ENCODE results near the gene NR6A1.
"Not testable (repeated sequence)": the region's sequence is repeated elsewhere in the genome, so short reads cannot be mapped to it uniquely, and the experiment has no call there.

NR6A1 gene

GRCh38 chr9:124741149-124741548 lies 30.0 kb downstream of the NR6A1 start:
- no peak overlapping the region for H2BK15ac ChIP-seq (ENCODE audit: low read length)
- H3K4me3 ChIP-seq (ENCODE audit: low read length in 2 of 2) = no peak overlapping the region
- no CpG with 5 or more reads among the region's 4 CpGs for WGBS, 2 donors (ENCODE audit: extremely low coverage in 2 of 2, insufficient read length in 2 of 2, insufficient replicate concordance in 1 of 2)
- H3K79me1 ChIP-seq (ENCODE audit: low read depth, low read length) = peaks cover 2% of the 10 kb centered on the region
- no peak overlapping the region for H3K9ac ChIP-seq (ENCODE audit: low read depth, low read length, poor library complexity)
- no peak overlapping the region for H3K27ac ChIP-seq (replicated peaks; ENCODE audit: low read length)
- DNase-seq (ENCODE audit: low spot score) = no peak
- no peak overlapping the region for H2BK5ac ChIP-seq (ENCODE audit: low read length)
- no peak overlapping the region for H3K23ac ChIP-seq (ENCODE audit: low read depth, low read length, poor library complexity)
- H3K4me1 ChIP-seq (ENCODE audit: control insufficient read depth in 2 of 2, insufficient read depth in 1 of 2, low read depth in 1 of 2, low read length in 2 of 2) = peaks cover 5 to 7% of the 10 kb centered on the region in 2 donors
- H3K14ac ChIP-seq (ENCODE audit: low read length) = no peak overlapping the region
- no peak overlapping the region for H2BK120ac ChIP-seq (ENCODE audit: low read depth, low read length)
- H3K27me3 ChIP-seq (ENCODE audit: control insufficient read depth in 3 of 3, insufficient read depth in 3 of 3, low read depth in 1 of 3, low read length in 3 of 3) = no peaks in the 10 kb centered on the region
- no peak overlapping the region for H2AK5ac ChIP-seq (ENCODE audit: low read depth, low read length)
- H3K18ac ChIP-seq (ENCODE audit: low read length) = no peak overlapping the region
- H4K8ac ChIP-seq (ENCODE audit: low read depth, low read length) = no peak overlapping the region
- H3K9me3 ChIP-seq (replicated peaks in 1 of 2; ENCODE audit: control insufficient read depth in 2 of 2, insufficient read depth in 1 of 2, low read depth in 1 of 2, low read length in 2 of 2) = no peaks in the 10 kb centered on the region
- peaks cover 0 to 2% of the 10 kb centered on the region in 2 donors for H3K36me3 ChIP-seq (replicated peaks in 1 of 2; ENCODE audit: control insufficient read depth in 2 of 2, insufficient read depth in 2 of 2, low read length in 2 of 2)
- no peak overlapping the region for H2AFZ ChIP-seq (ENCODE audit: low read length)
- no peak overlapping the region for H2BK12ac ChIP-seq (ENCODE audit: low read length)
- no peak overlapping the region for H3K4me2 ChIP-seq (ENCODE audit: insufficient read depth, low read length, poor library complexity, severe bottlenecking)
- H3K4ac ChIP-seq (ENCODE audit: low read length) = no peak overlapping the region
- H4K91ac ChIP-seq (ENCODE audit: low read depth, low read length, poor library complexity) = no peak overlapping the region

GRCh38 chr9:124739360-124739759 lies 31.8 kb downstream of the NR6A1 start:
- Histone ChIP-seq H3K4me2 (ENCODE audit: insufficient read depth, low read length, poor library complexity, severe bottlenecking) (no peak overlapping the region), H3K79me1 (ENCODE audit: low read depth, low read length) (peaks cover 2% of the 10 kb centered on the region), H3K9ac (ENCODE audit: low read depth, low read length, poor library complexity) (no peak overlapping the region), H2BK12ac (ENCODE audit: low read length) (no peak overlapping the region), H2AFZ (ENCODE audit: low read length) (no peak overlapping the region), H3K36me3 (replicated peaks in 1 of 2; ENCODE audit: control insufficient read depth in 2 of 2, insufficient read depth in 2 of 2, low read length in 2 of 2) (peaks cover 0 to 2% of the 10 kb centered on the region in 2 donors), H2BK15ac (ENCODE audit: low read length) (no peak overlapping the region), H3K4me1 (ENCODE audit: control insufficient read depth in 2 of 2, insufficient read depth in 1 of 2, low read depth in 1 of 2, low read length in 2 of 2) (peaks cover 9 to 14% of the 10 kb centered on the region in 2 donors), H3K9me3 (replicated peaks in 1 of 2; ENCODE audit: control insufficient read depth in 2 of 2, insufficient read depth in 1 of 2, low read depth in 1 of 2, low read length in 2 of 2) (no peaks in the 10 kb centered on the region), H2AK5ac (ENCODE audit: low read depth, low read length) (no peak overlapping the region), H2BK120ac (ENCODE audit: low read depth, low read length) (no peak overlapping the region), H3K18ac (ENCODE audit: low read length) (no peak overlapping the region), H3K4me3 (ENCODE audit: low read length in 2 of 2) (no peak overlapping the region), H2BK5ac (ENCODE audit: low read length) (no peak overlapping the region), H4K8ac (ENCODE audit: low read depth, low read length) (no peak overlapping the region), H3K4ac (ENCODE audit: low read length) (no peak overlapping the region), H3K14ac (ENCODE audit: low read length) (no peak overlapping the region), H3K23ac (ENCODE audit: low read depth, low read length, poor library complexity) (no peak overlapping the region), H3K27ac (replicated peaks; ENCODE audit: low read length) (no peak overlapping the region), H4K91ac (ENCODE audit: low read depth, low read length, poor library complexity) (no peak overlapping the region), H3K27me3 (ENCODE audit: control insufficient read depth in 3 of 3, insufficient read depth in 3 of 3, low read depth in 1 of 3, low read length in 3 of 3) (no peaks in the 10 kb centered on the region)
- no CpG with 5 or more reads among the region's 2 CpGs for WGBS, 2 donors (ENCODE audit: extremely low coverage in 2 of 2, insufficient read length in 2 of 2, insufficient replicate concordance in 1 of 2)
- DNase-seq (ENCODE audit: low spot score) = no peak

- not testable (repeated sequence) for H2BK12ac ChIP-seq (ENCODE audit: low read length); H3K18ac ChIP-seq (ENCODE audit: low read length); H2BK5ac ChIP-seq (ENCODE audit: low read length); H4K8ac ChIP-seq (ENCODE audit: low read depth, low read length); H2AFZ ChIP-seq (ENCODE audit: low read length); H3K4me2 ChIP-seq (ENCODE audit: insufficient read depth, low read length, poor library complexity, severe bottlenecking); H3K9me3 ChIP-seq (replicated peaks in 1 of 2; ENCODE audit: control insufficient read depth in 2 of 2, insufficient read depth in 1 of 2, low read depth in 1 of 2, low read length in 2 of 2); H3K23ac ChIP-seq (ENCODE audit: low read depth, low read length, poor library complexity); H2BK15ac ChIP-seq (ENCODE audit: low read length); H2AK5ac ChIP-seq (ENCODE audit: low read depth, low read length); H3K14ac ChIP-seq (ENCODE audit: low read length); H3K9ac ChIP-seq (ENCODE audit: low read depth, low read length, poor library complexity); H2BK120ac ChIP-seq (ENCODE audit: low read depth, low read length); H3K36me3 ChIP-seq (replicated peaks in 1 of 2; ENCODE audit: control insufficient read depth in 2 of 2, insufficient read depth in 2 of 2, low read length in 2 of 2); DNase-seq (ENCODE audit: low spot score); H3K27me3 ChIP-seq (ENCODE audit: control insufficient read depth in 3 of 3, insufficient read depth in 3 of 3, low read depth in 1 of 3, low read length in 3 of 3); H4K91ac ChIP-seq (ENCODE audit: low read depth, low read length, poor library complexity); H3K79me1 ChIP-seq (ENCODE audit: low read depth, low read length); H3K4ac ChIP-seq (ENCODE audit: low read length); H3K4me3 ChIP-seq (ENCODE audit: low read length in 2 of 2); H3K27ac ChIP-seq (replicated peaks; ENCODE audit: low read length)
- no CpG with 5 or more reads among the region's 7 CpGs for WGBS, 2 donors (ENCODE audit: extremely low coverage in 2 of 2, insufficient read length in 2 of 2, insufficient replicate concordance in 1 of 2)
- H3K4me1 ChIP-seq (ENCODE audit: control insufficient read depth in 2 of 2, insufficient read depth in 1 of 2, low read depth in 1 of 2, low read length in 2 of 2) = peaks cover 5 to 12% of the 10 kb centered on the region in 2 donors
Measured at GRCh38 chr9:124738075-124738474, 33.0 kb downstream of the NR6A1 start.

DNA sequence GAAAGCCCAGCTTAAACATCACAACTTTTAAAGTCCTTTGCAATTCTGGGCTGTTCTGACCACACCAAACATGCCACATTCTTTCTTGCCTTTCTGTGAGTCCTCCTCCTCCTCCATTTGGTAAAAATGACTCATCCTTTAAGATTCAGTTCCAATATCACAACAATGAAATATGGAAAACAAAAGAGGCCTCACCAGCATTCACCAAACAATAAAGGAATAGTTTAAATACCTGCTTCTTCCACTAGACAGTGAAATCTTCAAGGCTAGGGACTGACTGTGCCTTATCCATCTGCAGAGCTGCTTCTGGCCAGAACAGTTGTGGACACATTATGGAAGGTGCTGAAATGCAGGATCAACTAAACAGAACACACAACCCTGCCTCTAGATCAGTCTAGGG lies 36.0 kb downstream of the NR6A1 start:
- no peak overlapping the region for H2BK5ac ChIP-seq (ENCODE audit: low read length)
- no peak overlapping the region for H3K4ac ChIP-seq (ENCODE audit: low read length)
- H3K4me2 ChIP-seq (ENCODE audit: insufficient read depth, low read length, poor library complexity, severe bottlenecking) = no peak overlapping the region
- no peak overlapping the region for H4K91ac ChIP-seq (ENCODE audit: low read depth, low read length, poor library complexity)
- no peak overlapping the region for H2BK15ac ChIP-seq (ENCODE audit: low read length)
- H3K18ac ChIP-seq (ENCODE audit: low read length) = no peak overlapping the region
- no peak for DNase-seq (ENCODE audit: low spot score)
- no peak overlapping the region for H4K8ac ChIP-seq (ENCODE audit: low read depth, low read length)
- peak overlapping the region; percentile 37 for H3K27ac ChIP-seq (replicated peaks; ENCODE audit: low read length)
- H2BK120ac ChIP-seq (ENCODE audit: low read depth, low read length) = no peak overlapping the region
- no peak overlapping the region for H2AK5ac ChIP-seq (ENCODE audit: low read depth, low read length)
- H2AFZ ChIP-seq (ENCODE audit: low read length) = no peak overlapping the region
- no peaks in the 10 kb centered on the region for H3K79me1 ChIP-seq (ENCODE audit: low read depth, low read length)
- H3K27me3 ChIP-seq (ENCODE audit: control insufficient read depth in 3 of 3, insufficient read depth in 3 of 3, low read depth in 1 of 3, low read length in 3 of 3) = no peaks in the 10 kb centered on the region
- H3K23ac ChIP-seq (ENCODE audit: low read depth, low read length, poor library complexity) = no peak overlapping the region
- peaks cover under 1 to 2% of the 10 kb centered on the region in 2 donors for H3K9me3 ChIP-seq (replicated peaks in 1 of 2; ENCODE audit: control insufficient read depth in 2 of 2, insufficient read depth in 1 of 2, low read depth in 1 of 2, low read length in 2 of 2)
- H3K14ac ChIP-seq (ENCODE audit: low read length) = no peak overlapping the region
- H3K9ac ChIP-seq (ENCODE audit: low read depth, low read length, poor library complexity) = no peak overlapping the region
- peaks cover 4 to 19% of the 10 kb centered on the region in 2 donors for H3K36me3 ChIP-seq (replicated peaks in 1 of 2; ENCODE audit: control insufficient read depth in 2 of 2, insufficient read depth in 2 of 2, low read length in 2 of 2)
- H3K4me3 ChIP-seq (ENCODE audit: low read length in 2 of 2) = no peak overlapping the region
- no peak overlapping the region for H2BK12ac ChIP-seq (ENCODE audit: low read length)
- H3K4me1 ChIP-seq (ENCODE audit: control insufficient read depth in 2 of 2, insufficient read depth in 1 of 2, low read depth in 1 of 2, low read length in 2 of 2) = peaks cover 5 to 9% of the 10 kb centered on the region in 2 donors

Data from neuronal stem cell (in vitro differentiated cells).